Endodermal cell (in vitro differentiated cells): Measurements from ENCODE around the gene CDH13. TPM values are rescaled to one million over a fixed set of nuclear protein-coding genes. Genes with fewer than 3 reads are reported as not detected.
A peak's percentile ranks its signal among the peaks of the same experiment; 100 is the strongest.

ENCODE experiments used
- DNase-seq: peaks from one replicate; pipeline ENCODE4 v3.0.0-alpha.2; 2017
- H3K27ac ChIP-seq: 2 replicates; pipeline ENCODE4 v1.5.1; 2013; ENCODE audit warnings: mild to moderate bottlenecking, low read depth, low read length, moderate library complexity
- H3K27me3 ChIP-seq: 2 replicates; pipeline ENCODE4 v1.6.1; 2013; ENCODE audit warnings: mild to moderate bottlenecking, low read length, moderate library complexity; ENCODE audit not compliant: insufficient read depth, control insufficient read depth, poor library complexity, severe bottlenecking
- H3K36me3 ChIP-seq: 2 replicates; pipeline ENCODE4 v1.7.0; 2013; ENCODE audit warnings: mild to moderate bottlenecking, low read length, moderate library complexity; ENCODE audit not compliant: control insufficient read depth, insufficient read depth
- H3K4me1 ChIP-seq: one replicate; pipeline ENCODE4 v1.7.0; 2013; ENCODE audit warnings: low read length; ENCODE audit not compliant: control insufficient read depth, insufficient read depth
- H3K4me3 ChIP-seq: 2 replicates; pipeline ENCODE4 v1.5.1; 2013; ENCODE audit warnings: mild to moderate bottlenecking, low read length, moderate library complexity
- H3K9ac ChIP-seq: 2 replicates; pipeline ENCODE4 v1.6.1; 2013; ENCODE audit warnings: mild to moderate bottlenecking, low read length, moderate library complexity; ENCODE audit not compliant: poor library complexity, severe bottlenecking; ENCODE audit errors: extremely low read depth
- H3K9me3 ChIP-seq: 2 replicates; pipeline ENCODE4 v1.6.1; 2013; ENCODE audit warnings: mild to moderate bottlenecking, low read length, moderate library complexity; ENCODE audit not compliant: control insufficient read depth
- H3K27ac Mint-ChIP-seq: 2 replicates; pipeline ENCODE4 v1.8.0; 2020; ENCODE audit warnings: mixed read lengths
- H3K27me3 Mint-ChIP-seq: 2 replicates; pipeline ENCODE4 v1.8.0; 2021; ENCODE audit warnings: mild to moderate bottlenecking, mixed read lengths; ENCODE audit not compliant: insufficient read depth
- H3K36me3 Mint-ChIP-seq: 2 replicates; pipeline ENCODE4 v1.8.0; 2020; ENCODE audit warnings: low read depth, mixed read lengths
- H3K4me1 Mint-ChIP-seq: 2 replicates; pipeline ENCODE4 v1.8.0; 2020; ENCODE audit warnings: mixed read lengths
- H3K4me3 Mint-ChIP-seq: 2 replicates; pipeline ENCODE4 v1.8.0; 2020; ENCODE audit warnings: mild to moderate bottlenecking, moderate library complexity, mixed read lengths
- H3K9me3 Mint-ChIP-seq: 2 replicates; pipeline ENCODE4 v1.8.0; 2020; ENCODE audit warnings: mild to moderate bottlenecking, mixed read lengths
- CTCF ChIP-seq: fragments of 200-600 bp; sonication (generic); conservative IDR thresholded peaks from 2 replicates; pipeline ENCODE4 v1.5.0; 2021; ENCODE audit warnings: antibody characterized with exemption, mild to moderate bottlenecking
- WGBS, 2 experiments: methylation state at CpG; one replicate each; pipeline versions ENCODE4 v1.1.5 to v1.1.7; 2013; ENCODE audit warnings: missing lambda C conversion rate in 2 of 2, mixed read lengths in 1 of 2; ENCODE audit not compliant: insufficient coverage in 1 of 2, insufficient read length in 1 of 2; 5-methylcytosine and 5-hydroxymethylcytosine counted together
- total RNA-seq, 2 donors: library from RNA; stranded (reverse); fragmentation: NEBNext Ultra II Directional in 1 of 2; extraction: Animal tissue kit (Norgen Biotek cat#: 25700) in 1 of 2; gene quantifications; 2 replicates in 1 of 2; 3 replicates in 1 of 2; pipeline ENCODE4 v1.2.1, GENCODE V29; 2021

CDH13 gene
- total RNA-seq, 2 donors from 2014 or later, result 0.86 to 1.8 TPM

GRCh38 chr16:82594114-82594513 is 32.7 kb upstream of the CDH13 start:
- Mint-ChIP-seq H3K27ac (no peak overlapping the region), H3K4me1 (no peaks in the 10 kb centered on the region), H3K4me3 (no peak overlapping the region), H3K9me3 (peaks cover 17% of the 10 kb centered on the region), H3K27me3 (no peaks in the 10 kb centered on the region), H3K36me3 (no peaks in the 10 kb centered on the region)
- Histone ChIP-seq H3K9ac (no peak overlapping the region), H3K4me1 (no peaks in the 10 kb centered on the region), H3K27me3 (no peaks in the 10 kb centered on the region), H3K27ac (peak overlapping the region; percentile 77), H3K9me3 (peaks cover 20% of the 10 kb centered on the region), H3K36me3 (no peaks in the 10 kb centered on the region), H3K4me3 (no peak overlapping the region)
- no peak for TF ChIP-seq CTCF
- DNase-seq, result no peak
- 80 to 92% methylated on average over 1 to 4 of the region's 4 CpGs for WGBS, 2 experiments

- peaks cover 38% of the 10 kb centered on the region for H3K9me3 ChIP-seq
- H3K27ac Mint-ChIP-seq, result no peak overlapping the region
- H3K27me3 Mint-ChIP-seq, result peaks cover 3% of the 10 kb centered on the region
- no peak overlapping the region for H3K4me3 ChIP-seq
- H3K27me3 ChIP-seq, result no peaks in the 10 kb centered on the region
- peaks cover 37% of the 10 kb centered on the region for H3K9me3 Mint-ChIP-seq
- DNase-seq, result no peak
- no peaks in the 10 kb centered on the region for H3K36me3 ChIP-seq
- H3K4me3 Mint-ChIP-seq, result no peak overlapping the region
- no peaks in the 10 kb centered on the region for H3K4me1 Mint-ChIP-seq
- WGBS, 2 experiments, result 42 to 68% methylated on average over 2 of the region's 2 CpGs
- no peaks in the 10 kb centered on the region for H3K36me3 Mint-ChIP-seq
- no peak overlapping the region for H3K9ac ChIP-seq
- no peaks in the 10 kb centered on the region for H3K4me1 ChIP-seq
- no peak for TF ChIP-seq CTCF
- H3K27ac ChIP-seq, result no peak overlapping the region
Measured at GRCh38 chr16:82598771-82599170, 28.0 kb upstream of the CDH13 start.

- no peak overlapping the region for H3K27ac Mint-ChIP-seq
- no peaks in the 10 kb centered on the region for H3K36me3 Mint-ChIP-seq
Measured at GRCh38 chr16:82601989-82602640, 24.7 kb upstream of the CDH13 start.

More at GRCh38 chr16:82601989-82602640, 24.7 kb upstream of the CDH13 start:
- WGBS, 2 experiments, result 64 to 74% methylated on average over 6 to 7 of the region's 7 CpGs
- no peak overlapping the region for H3K9ac ChIP-seq
- no peak overlapping the region for H3K4me3 Mint-ChIP-seq
- no peaks in the 10 kb centered on the region for H3K27me3 ChIP-seq
- no peak for TF ChIP-seq CTCF
- peaks cover 7% of the 10 kb centered on the region for H3K4me1 ChIP-seq
- DNase-seq, result no peak
- H3K4me1 Mint-ChIP-seq, result peaks cover 17% of the 10 kb centered on the region
- H3K9me3 Mint-ChIP-seq, result peaks cover 34% of the 10 kb centered on the region
- H3K9me3 ChIP-seq, result peaks cover 36% of the 10 kb centered on the region
- H3K27me3 Mint-ChIP-seq, result peaks cover 8% of the 10 kb centered on the region
- no peak overlapping the region for H3K27ac ChIP-seq
- H3K4me3 ChIP-seq, result no peak overlapping the region
- H3K36me3 ChIP-seq, result no peaks in the 10 kb centered on the region
